B cell (primary cell): ENCODE results near the gene SLC6A12. TPM values are rescaled to one million over a fixed set of nuclear protein-coding genes. Genes with fewer than 3 reads are reported as not detected.

Source experiments
- ATAC-seq: fragments of 200-7000 bp; cut with Tn5 transposase; one replicate; pipeline ENCODE4 v1.10.0; 2021; ENCODE audit warnings: low read depth, mild to moderate bottlenecking, moderate number of reproducible peaks, moderate library complexity
- CTCF ChIA-PET: fragments of 350-600 bp; sonication (Branson Sonifier 250); formaldehyde crosslinking; loops from one replicate; lab custom pipeline; 2021; ENCODE audit warnings: antibody characterized with exemption, inconsistent platforms; lab: Charles Lee
- POLR2A ChIA-PET: fragments of 350-600 bp; sonication (Branson Sonifier 250); formaldehyde crosslinking; loops from one replicate; lab custom pipeline; 2021; ENCODE audit warnings: antibody characterized with exemption; lab: Charles Lee
- DNase-seq: peaks from one replicate; pipeline ENCODE4 v3.0.0; 2013
- H2AFZ ChIP-seq: 2 replicates; pipeline ENCODE4 v1.6.1; 2012; ENCODE audit warnings: mild to moderate bottlenecking, low read depth, low read length; ENCODE audit not compliant: insufficient read depth, poor library complexity, severe bottlenecking
- H3K27ac ChIP-seq, 2 donors: 1 replicate in 1 of 2; 2 replicates in 1 of 2; pipeline ENCODE4 v1.5.1; 2012 to 2013; ENCODE audit warnings: low read length in 2 of 2, mild to moderate bottlenecking in 2 of 2, moderate library complexity in 1 of 2
- H3K27me3 ChIP-seq, 4 experiments: fragments of 200-600 bp in 1 of 4; sonication (generic) in 1 of 4; replicated peaks in 1 of 4; 1 replicate in 2 of 4; 2 replicates in 2 of 4; pipeline versions ENCODE4 v1.6.1 to v1.7.0; 2013 to 2016; ENCODE audit warnings: low read length in 3 of 4, mild to moderate bottlenecking in 2 of 4, mixed read lengths in 1 of 4, moderate library complexity in 1 of 4; ENCODE audit not compliant: insufficient read depth in 4 of 4, control insufficient read depth in 3 of 4; ENCODE audit errors: control extremely low read depth in 1 of 4
- H3K36me3 ChIP-seq, 2 experiments: replicated peaks in 1 of 2; 1 replicate in 1 of 2; 2 replicates in 1 of 2; pipeline versions ENCODE4 v1.6.1 to v1.7.1; 2013; ENCODE audit warnings: low read length in 1 of 2; ENCODE audit not compliant: insufficient read depth in 2 of 2, control insufficient read depth in 1 of 2; ENCODE audit errors: control extremely low read depth in 1 of 2, extremely low read depth in 1 of 2
- H3K4me1 ChIP-seq, 2 donors: fragments of 200-600 bp in 1 of 2; sonication (generic) in 1 of 2; 1 replicate in 1 of 2; 2 replicates in 1 of 2; pipeline versions ENCODE4 v1.5.1 to v1.6.1; 2013 to 2017; ENCODE audit warnings: low read length in 2 of 2; ENCODE audit not compliant: control insufficient read depth in 2 of 2, insufficient read depth in 2 of 2
- H3K4me2 ChIP-seq: replicated peaks from 2 replicates; pipeline ENCODE3; 2012; ENCODE audit warnings: mild to moderate bottlenecking, low read depth, low read length; ENCODE audit not compliant: poor library complexity, severe bottlenecking
- H3K4me3 ChIP-seq, 5 experiments: fragments of 200-600 bp in 1 of 5; sonication (generic) in 1 of 5; 1 replicate in 3 of 5; 2 replicates in 2 of 5; pipeline versions ENCODE4 v1.5.1 to v1.7.0; 2011 to 2016; ENCODE audit warnings: low read length in 4 of 5, mild to moderate bottlenecking in 4 of 5, low read depth in 2 of 5, control low read depth in 1 of 5, moderate library complexity in 1 of 5; ENCODE audit not compliant: insufficient read depth in 1 of 5; ENCODE audit errors: control extremely low read depth in 1 of 5, extremely low read depth in 1 of 5
- H3K79me2 ChIP-seq: fragments of 200-600 bp; sonication (generic); one replicate; pipeline ENCODE4 v1.6.0; 2016; ENCODE audit warnings: low read length; ENCODE audit not compliant: control insufficient read depth, insufficient read depth
- H3K9ac ChIP-seq: fragments of 200-600 bp; sonication (generic); 2 replicates; pipeline ENCODE4 v1.6.1; 2017; ENCODE audit warnings: mild to moderate bottlenecking, low read length, moderate library complexity
- H3K9me3 ChIP-seq, 3 donors: one replicate each; pipeline versions ENCODE4 v1.6.1 to v1.7.1; 2013; ENCODE audit warnings: low read length in 2 of 3; ENCODE audit not compliant: control insufficient read depth in 2 of 3, insufficient read depth in 1 of 3; ENCODE audit errors: control extremely low read depth in 1 of 3
- H4K20me1 ChIP-seq: 2 replicates; pipeline ENCODE4 v1.6.0; 2012; ENCODE audit warnings: mild to moderate bottlenecking, low read length; ENCODE audit not compliant: insufficient read depth, control insufficient read depth, poor library complexity, severe bottlenecking
- H3K27ac Mint-ChIP-seq: one replicate; pipeline ENCODE4 v1.8.0; 2021; ENCODE audit warnings: mixed read lengths
- H3K27me3 Mint-ChIP-seq: one replicate; pipeline ENCODE4 v1.8.0; 2021; ENCODE audit warnings: mixed read lengths
- H3K4me1 Mint-ChIP-seq: one replicate; pipeline ENCODE4 v1.8.0; 2021; ENCODE audit warnings: mixed read lengths
- H3K4me3 Mint-ChIP-seq: one replicate; pipeline ENCODE4 v1.8.0; 2021; ENCODE audit warnings: mixed read lengths
- H3K9me3 Mint-ChIP-seq: one replicate; pipeline ENCODE4 v1.8.0; 2022; ENCODE audit warnings: mixed read lengths; ENCODE audit not compliant: insufficient read depth
- EZH2 ChIP-seq: IDR thresholded peaks from 2 replicates; pipeline ENCODE4 v1.6.1; 2012; ENCODE audit warnings: borderline replicate concordance, low read depth, mild to moderate bottlenecking, moderate library complexity, low read length; ENCODE audit not compliant: insufficient read depth, poor library complexity, severe bottlenecking
- WGBS: methylation state at CpG from one replicate; pipeline ENCODE4 v1.1.5; 2013; ENCODE audit warnings: missing lambda C conversion rate; ENCODE audit not compliant: insufficient coverage; 5-methylcytosine and 5-hydroxymethylcytosine counted together
- intact Hi-C: fragments of 100-400 bp; cut with micrococcal nuclease; formaldehyde crosslinking; loops from one replicate; pipeline ENCODE4 v1.10.0; 2022
- polyA plus RNA-seq: library from polyadenylated mRNA; depleted of rRNA; stranded (reverse); fragments of >200 nt; gene quantifications from 2 replicates; pipeline ENCODE4 v1.2.3, GENCODE V29; 2012
- total RNA-seq, 2 donors: library from RNA; stranded (reverse); fragments of 120-200 nt in 1 of 2; gene quantifications; 1 replicate in 1 of 2; 2 replicates in 1 of 2; pipeline versions ENCODE4 v1.2.3 to v1.2.4, GENCODE V29; 2013 to 2022
- TF ChIP-seq, protein P1 (sequence below): fragments of 200-600 bp; IDR thresholded peaks from one replicate; pipeline ENCODE4 v1.8.0; 2022; ENCODE audit warnings: antibody characterized with exemption, mild to moderate bottlenecking

Gene SLC6A12
- total and polyA plus RNA-seq, 2 donors (not counting 1 experiment from before 2014, with no cell fraction given): 0.06 TPM; not detected in 1

- H3K79me2 ChIP-seq: no peaks in the 10 kb centered on the region
- H3K9me3 ChIP-seq: peaks cover 0 to 2% (median 0%) of the 10 kb centered on the region in 3 donors
- H3K4me3 Mint-ChIP-seq: no peak overlapping the region
- peaks cover 27% of the 10 kb centered on the region for H3K27me3 Mint-ChIP-seq
- no peaks in the 10 kb centered on the region for H3K9me3 Mint-ChIP-seq
- no peak overlapping the region for H2AFZ ChIP-seq
- peaks cover 4 to 11% of the 10 kb centered on the region in 2 donors for H3K4me1 ChIP-seq
- no peak for TF ChIP-seq EZH2
- TF ChIP-seq, protein P1, sequence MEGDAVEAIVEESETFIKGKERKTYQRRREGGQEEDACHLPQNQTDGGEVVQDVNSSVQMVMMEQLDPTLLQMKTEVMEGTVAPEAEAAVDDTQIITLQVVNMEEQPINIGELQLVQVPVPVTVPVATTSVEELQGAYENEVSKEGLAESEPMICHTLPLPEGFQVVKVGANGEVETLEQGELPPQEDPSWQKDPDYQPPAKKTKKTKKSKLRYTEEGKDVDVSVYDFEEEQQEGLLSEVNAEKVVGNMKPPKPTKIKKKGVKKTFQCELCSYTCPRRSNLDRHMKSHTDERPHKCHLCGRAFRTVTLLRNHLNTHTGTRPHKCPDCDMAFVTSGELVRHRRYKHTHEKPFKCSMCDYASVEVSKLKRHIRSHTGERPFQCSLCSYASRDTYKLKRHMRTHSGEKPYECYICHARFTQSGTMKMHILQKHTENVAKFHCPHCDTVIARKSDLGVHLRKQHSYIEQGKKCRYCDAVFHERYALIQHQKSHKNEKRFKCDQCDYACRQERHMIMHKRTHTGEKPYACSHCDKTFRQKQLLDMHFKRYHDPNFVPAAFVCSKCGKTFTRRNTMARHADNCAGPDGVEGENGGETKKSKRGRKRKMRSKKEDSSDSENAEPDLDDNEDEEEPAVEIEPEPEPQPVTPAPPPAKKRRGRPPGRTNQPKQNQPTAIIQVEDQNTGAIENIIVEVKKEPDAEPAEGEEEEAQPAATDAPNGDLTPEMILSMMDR: no peak
- H3K4me3 ChIP-seq: no peak overlapping the region
- H3K27ac Mint-ChIP-seq: no peak overlapping the region
- no peak overlapping the region for H3K9ac ChIP-seq
- H4K20me1 ChIP-seq: no peaks in the 10 kb centered on the region
- peaks cover 3% of the 10 kb centered on the region for H3K4me1 Mint-ChIP-seq
- peaks cover 0 to 11% (median 0%) of the 10 kb centered on the region in 4 experiments for H3K27me3 ChIP-seq
- intact Hi-C loops: no loop called here
- ChIA-PET CTCF (no interaction called here), POLR2A (no interaction called here)
- no peak overlapping the region for H3K27ac ChIP-seq
- no peaks in the 10 kb centered on the region for H3K36me3 ChIP-seq
- H3K4me2 ChIP-seq: no peak overlapping the region
- 93% methylated on average over 11 of the region's 11 CpGs for WGBS
- DNase-seq (no peak), ATAC-seq (no peak)
Observed at GRCh38 chr12:186006-186625, 27.8 kb downstream of the SLC6A12 start.

DNA sequence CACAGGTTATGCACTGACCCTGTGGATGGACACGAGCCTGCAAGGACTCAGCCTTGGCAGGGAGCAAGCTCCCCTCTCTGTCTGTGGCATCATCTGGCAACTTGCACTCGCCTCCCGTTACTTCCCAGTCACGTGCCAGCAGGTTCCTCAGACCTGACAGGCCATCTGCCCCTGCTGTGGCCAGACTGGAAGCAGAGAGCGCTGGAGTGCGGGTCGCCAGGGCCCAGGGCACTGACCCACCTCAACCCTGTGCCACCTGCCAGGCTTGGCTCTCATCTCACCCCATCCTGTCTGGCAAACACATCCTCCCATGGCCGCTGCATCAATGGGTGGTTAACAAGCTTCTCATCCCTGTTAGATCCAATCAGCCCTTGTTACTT is 28.4 kb downstream of the SLC6A12 start:
- no peak overlapping the region for H3K27ac ChIP-seq
- H4K20me1 ChIP-seq: no peaks in the 10 kb centered on the region
- ChIA-PET CTCF (no interaction called here), POLR2A (no interaction called here)
- no peak overlapping the region for H3K9ac ChIP-seq
- 83% methylated on average over 8 of the region's 8 CpGs for WGBS
- Mint-ChIP-seq H3K4me1 (peaks cover 3% of the 10 kb centered on the region), H3K27ac (no peak overlapping the region), H3K4me3 (no peak overlapping the region), H3K27me3 (peaks cover 27% of the 10 kb centered on the region), H3K9me3 (no peaks in the 10 kb centered on the region)
- intact Hi-C loops: no loop called here
- peaks cover 6 to 11% of the 10 kb centered on the region in 2 donors for H3K4me1 ChIP-seq
- no peaks in the 10 kb centered on the region for H3K79me2 ChIP-seq
- TF ChIP-seq EZH2: no peak
- TF ChIP-seq, protein P1: no peak
- H2AFZ ChIP-seq: no peak overlapping the region
- no peak for ATAC-seq
- peaks cover 0 to 2% (median 0%) of the 10 kb centered on the region in 3 donors for H3K9me3 ChIP-seq
- DNase-seq: no peak
- H3K4me2 ChIP-seq: no peak overlapping the region
- H3K4me3 ChIP-seq: no peak overlapping the region
- H3K27me3 ChIP-seq: peaks cover 0 to 7% (median 0%) of the 10 kb centered on the region in 4 experiments
- no peaks in the 10 kb centered on the region for H3K36me3 ChIP-seq
